ENCODE results near the gene PCDHB4.
"Not testable (repeated sequence)": the region's sequence is repeated elsewhere in the genome, so short reads cannot be mapped to it uniquely, and the experiment has no call there.

Gene PCDHB4

GRCh38 chr5:141150224-141150992 lies 28.8 kb downstream of the PCDHB4 start:
- DNase-seq: no peak

GRCh38 chr5:141150993-141151325 lies 29.3 kb downstream of the PCDHB4 start:
- DNase-seq: no peak

- not testable (repeated sequence) for DNase-seq
Measured at GRCh38 chr5:141151632-141152031, 30.0 kb downstream of the PCDHB4 start.

GRCh38 chr5:141152096-141152495 lies 30.5 kb downstream of the PCDHB4 start:
- not testable (repeated sequence) for DNase-seq

GRCh38 chr5:141155540-141156374 lies 34.1 kb downstream of the PCDHB4 start:
- DNase-seq: no peak

- DNase-seq: not testable (repeated sequence)
Measured at GRCh38 chr5:141157356-141157755, 35.7 kb downstream of the PCDHB4 start.

GRCh38 chr5:141157901-141158300 lies 36.3 kb downstream of the PCDHB4 start:
- not testable (repeated sequence) for DNase-seq

- DNase-seq: peak; percentile 6 to 34
Measured at GRCh38 chr5:141172381-141173204, 51.0 kb downstream of the PCDHB4 start, which contains the start of gene PCDHB7. PCDHB7 (plus strand) TSS chr5:141172644; CDS start chr5:141172836, 192 bp downstream.

- DNase-seq: not testable (repeated sequence)
Measured at GRCh38 chr5:141174291-141175104, 52.9 kb downstream of the PCDHB4 start.
